MM.1S (cell line): ENCODE measurements around the gene UNC13A.

Experiments used
- DNase-seq: peaks from one replicate; pipeline ENCODE4 v3.0.0-alpha.2; 2015
- H2AFZ ChIP-seq: fragments of 300-600 bp; sonication (generic); 2 replicates; pipeline ENCODE4 v1.6.0; 2016; ENCODE audit warnings: antibody characterized with exemption, low read length
- H3F3A ChIP-seq: fragments of 300-600 bp; sonication (generic); 2 replicates; pipeline ENCODE4 v1.6.1; 2016; ENCODE audit warnings: mild to moderate bottlenecking, antibody characterized with exemption, low read length, moderate library complexity, mixed read lengths; ENCODE audit not compliant: insufficient read depth
- H3K27ac ChIP-seq: fragments of 300-600 bp; sonication (generic); 2 replicates; pipeline ENCODE4 v1.5.1; 2016; ENCODE audit warnings: mild to moderate bottlenecking, low read length
- H3K27me3 ChIP-seq: fragments of 300-600 bp; sonication (generic); replicated peaks from 2 replicates; pipeline ENCODE4 v1.6.0; 2016; ENCODE audit warnings: low read length; ENCODE audit not compliant: insufficient read depth
- H3K36me3 ChIP-seq: fragments of 300-600 bp; sonication (generic); replicated peaks from 2 replicates; pipeline ENCODE4 v1.6.1; 2016; ENCODE audit warnings: mild to moderate bottlenecking, low read length, mixed read lengths; ENCODE audit not compliant: insufficient read depth
- H3K4me1 ChIP-seq: fragments of 300-600 bp; sonication (generic); 2 replicates; pipeline ENCODE4 v1.6.1; 2016; ENCODE audit warnings: low read length, mixed read lengths
- H3K4me2 ChIP-seq: fragments of 300-600 bp; sonication (generic); 2 replicates; pipeline ENCODE4 v1.6.0; 2016; ENCODE audit warnings: low read depth, low read length
- H3K4me3 ChIP-seq: fragments of 300-600 bp; sonication (generic); 2 replicates; pipeline ENCODE4 v1.5.1; 2016; ENCODE audit warnings: low read length, mixed read lengths
- H3K79me2 ChIP-seq: fragments of 300-600 bp; sonication (generic); 2 replicates; pipeline ENCODE4 v1.6.1; 2016; ENCODE audit warnings: mixed run types, low read length, mixed read lengths
- H3K9ac ChIP-seq: fragments of 300-600 bp; sonication (generic); 2 replicates; pipeline ENCODE4 v1.6.1; 2016; ENCODE audit warnings: low read length, mixed read lengths
- H3K9me2 ChIP-seq: fragments of 300-600 bp; sonication (generic); replicated peaks from 2 replicates; pipeline ENCODE4 v1.6.1; 2016; ENCODE audit warnings: mild to moderate bottlenecking, low read length, mixed read lengths; ENCODE audit not compliant: insufficient read depth
- H3K9me3 ChIP-seq: fragments of 300-600 bp; sonication (generic); replicated peaks from 2 replicates; pipeline ENCODE4 v1.6.1; 2016; ENCODE audit warnings: mild to moderate bottlenecking, low read length, mixed read lengths; ENCODE audit not compliant: insufficient read depth
- H4K20me1 ChIP-seq: fragments of 300-600 bp; sonication (generic); 2 replicates; pipeline ENCODE4 v1.6.1; 2016; ENCODE audit warnings: mild to moderate bottlenecking, low read length, moderate library complexity, mixed read lengths; ENCODE audit not compliant: insufficient read depth
- EZH2 ChIP-seq: fragments of 300-600 bp; sonication (generic); optimal IDR thresholded peaks from 2 replicates; pipeline ENCODE3; 2017; ENCODE audit warnings: low read depth, mild to moderate bottlenecking, antibody characterized with exemption, low read length, mixed read lengths
- EZH2phosphoT487 ChIP-seq: fragments of 300-600 bp; sonication (generic); IDR thresholded peaks from 2 replicates; pipeline ENCODE4 v1.6.1; 2018; ENCODE audit warnings: antibody characterized with exemption, low read length
- TF ChIP-seq, protein P1 (sequence below): fragments of 300-600 bp; sonication (generic); IDR thresholded peaks from 2 replicates; pipeline ENCODE4 v1.5.1; 2016; ENCODE audit warnings: antibody characterized with exemption, low read length, mixed read lengths

Gene UNC13A

DNA sequence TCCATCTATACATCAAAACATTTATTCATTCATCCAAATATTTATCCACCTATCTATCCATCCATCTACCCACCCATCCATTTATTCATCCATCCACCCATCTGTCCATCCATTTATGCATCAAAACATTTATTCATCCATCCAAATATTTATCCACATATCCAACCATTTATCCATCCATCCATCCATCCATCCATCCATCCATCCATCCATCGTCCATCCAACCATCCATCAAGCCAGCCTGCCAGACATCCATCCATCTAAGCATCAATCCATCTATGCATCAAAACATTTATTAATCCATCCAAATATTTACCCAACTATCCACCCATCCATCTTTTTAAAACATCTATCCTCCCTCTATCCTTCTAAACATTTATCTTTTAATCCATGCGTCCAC is 62.2 kb downstream of the UNC13A start:
- H3K9me2 ChIP-seq = no peaks in the 10 kb centered on the region
- H3K4me1 ChIP-seq = no peaks in the 10 kb centered on the region
- no peak overlapping the region for H3K9ac ChIP-seq
- no peaks in the 10 kb centered on the region for H3K79me2 ChIP-seq
- no peak overlapping the region for H3K27ac ChIP-seq
- no peak overlapping the region for H2AFZ ChIP-seq
- no peak for DNase-seq
- peaks cover 46% of the 10 kb centered on the region for H3K27me3 ChIP-seq
- H3K9me3 ChIP-seq = no peaks in the 10 kb centered on the region
- TF ChIP-seq EZH2phosphoT487 (no peak), EZH2 (no peak)
- TF ChIP-seq, protein P1, sequence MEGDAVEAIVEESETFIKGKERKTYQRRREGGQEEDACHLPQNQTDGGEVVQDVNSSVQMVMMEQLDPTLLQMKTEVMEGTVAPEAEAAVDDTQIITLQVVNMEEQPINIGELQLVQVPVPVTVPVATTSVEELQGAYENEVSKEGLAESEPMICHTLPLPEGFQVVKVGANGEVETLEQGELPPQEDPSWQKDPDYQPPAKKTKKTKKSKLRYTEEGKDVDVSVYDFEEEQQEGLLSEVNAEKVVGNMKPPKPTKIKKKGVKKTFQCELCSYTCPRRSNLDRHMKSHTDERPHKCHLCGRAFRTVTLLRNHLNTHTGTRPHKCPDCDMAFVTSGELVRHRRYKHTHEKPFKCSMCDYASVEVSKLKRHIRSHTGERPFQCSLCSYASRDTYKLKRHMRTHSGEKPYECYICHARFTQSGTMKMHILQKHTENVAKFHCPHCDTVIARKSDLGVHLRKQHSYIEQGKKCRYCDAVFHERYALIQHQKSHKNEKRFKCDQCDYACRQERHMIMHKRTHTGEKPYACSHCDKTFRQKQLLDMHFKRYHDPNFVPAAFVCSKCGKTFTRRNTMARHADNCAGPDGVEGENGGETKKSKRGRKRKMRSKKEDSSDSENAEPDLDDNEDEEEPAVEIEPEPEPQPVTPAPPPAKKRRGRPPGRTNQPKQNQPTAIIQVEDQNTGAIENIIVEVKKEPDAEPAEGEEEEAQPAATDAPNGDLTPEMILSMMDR = no peak
- H3K4me3 ChIP-seq = no peak overlapping the region
- H3F3A ChIP-seq = no peaks in the 10 kb centered on the region
- no peak overlapping the region for H3K4me2 ChIP-seq
- no peaks in the 10 kb centered on the region for H3K36me3 ChIP-seq
- H4K20me1 ChIP-seq = no peaks in the 10 kb centered on the region

DNA sequence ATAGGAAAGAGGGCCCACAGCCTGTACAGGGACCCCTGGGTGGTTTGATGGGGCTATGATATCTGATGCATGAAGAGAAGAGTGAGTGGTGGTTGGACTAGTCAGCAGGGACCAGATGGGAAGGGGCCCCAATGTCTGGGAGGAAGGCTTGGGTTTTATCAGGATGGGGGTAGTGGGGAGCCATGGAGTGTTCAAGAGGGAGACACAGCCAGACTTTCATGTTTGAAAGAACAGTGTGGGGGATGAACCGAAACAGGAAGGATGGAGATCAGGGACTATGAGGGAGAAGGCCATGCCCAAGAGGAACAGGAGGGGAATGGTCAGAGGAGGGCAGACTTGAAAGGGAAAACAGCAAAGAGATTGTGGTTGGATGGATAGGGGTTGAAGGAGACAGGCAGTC is 63.1 kb downstream of the UNC13A start:
- Histone ChIP-seq H3K9ac (no peak overlapping the region), H3K27ac (no peak overlapping the region), H2AFZ (no peak overlapping the region), H3K9me2 (no peaks in the 10 kb centered on the region), H3K27me3 (peaks cover 44% of the 10 kb centered on the region), H3K36me3 (no peaks in the 10 kb centered on the region), H4K20me1 (no peaks in the 10 kb centered on the region), H3K9me3 (no peaks in the 10 kb centered on the region), H3K4me3 (no peak overlapping the region), H3F3A (no peaks in the 10 kb centered on the region), H3K4me1 (no peaks in the 10 kb centered on the region), H3K79me2 (no peaks in the 10 kb centered on the region), H3K4me2 (no peak overlapping the region)
- DNase-seq = no peak
- TF ChIP-seq EZH2phosphoT487 (no peak), EZH2 (no peak)
- TF ChIP-seq, protein P1 = no peak

DNA sequence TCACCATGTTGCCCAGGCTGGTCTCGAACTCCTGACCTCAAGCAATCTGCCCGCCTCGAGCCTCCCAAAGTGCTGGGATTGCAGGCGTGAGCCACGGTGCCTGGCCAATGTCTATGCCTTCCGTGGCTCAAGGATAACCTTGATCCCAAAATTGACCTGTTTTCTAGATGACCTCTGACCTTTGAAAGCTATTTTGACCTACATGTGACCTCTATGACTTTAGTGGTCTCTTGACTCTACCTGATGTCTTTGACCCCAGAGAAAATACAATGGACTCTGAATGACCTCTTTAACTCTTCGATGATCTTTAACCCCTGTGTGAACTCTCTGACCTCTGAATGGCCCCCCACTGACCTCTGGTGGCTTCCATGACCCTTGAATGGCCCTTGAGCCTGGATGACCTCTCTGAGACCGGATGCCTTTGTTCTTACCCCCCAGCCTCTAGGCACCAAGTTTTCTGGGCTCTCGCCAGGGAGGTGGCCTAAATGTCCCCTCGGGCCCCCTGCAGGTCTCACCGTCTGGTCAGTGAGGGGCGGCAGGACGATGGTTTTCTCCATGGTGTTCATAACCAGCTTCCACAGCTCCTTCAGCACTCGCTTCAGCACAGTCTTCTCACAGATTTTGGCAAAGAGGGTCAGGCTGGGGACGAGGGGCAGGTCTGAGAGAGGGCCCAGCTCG is 63.7 kb downstream of the UNC13A start:
- Histone ChIP-seq H4K20me1 (no peaks in the 10 kb centered on the region), H3K4me2 (no peak overlapping the region), H3K27me3 (peaks cover 44% of the 10 kb centered on the region), H3K79me2 (no peaks in the 10 kb centered on the region), H3K4me1 (no peaks in the 10 kb centered on the region), H3F3A (no peaks in the 10 kb centered on the region), H3K9me3 (no peaks in the 10 kb centered on the region), H2AFZ (no peak overlapping the region), H3K36me3 (no peaks in the 10 kb centered on the region), H3K9ac (no peak overlapping the region), H3K4me3 (no peak overlapping the region), H3K9me2 (no peaks in the 10 kb centered on the region), H3K27ac (no peak overlapping the region)
- no peak for DNase-seq
- TF ChIP-seq EZH2phosphoT487 = no peak
- TF ChIP-seq, protein P1 = no peak
- no peak for TF ChIP-seq EZH2
